ENCODE measurements around the gene MAPK4.
A peak's percentile ranks its signal among the peaks of the same experiment; 100 is the strongest.
"Not testable (repeated sequence)": the region's sequence is repeated elsewhere in the genome, so short reads cannot be mapped to it uniquely, and the experiment has no call there.

MAPK4 gene

DNA sequence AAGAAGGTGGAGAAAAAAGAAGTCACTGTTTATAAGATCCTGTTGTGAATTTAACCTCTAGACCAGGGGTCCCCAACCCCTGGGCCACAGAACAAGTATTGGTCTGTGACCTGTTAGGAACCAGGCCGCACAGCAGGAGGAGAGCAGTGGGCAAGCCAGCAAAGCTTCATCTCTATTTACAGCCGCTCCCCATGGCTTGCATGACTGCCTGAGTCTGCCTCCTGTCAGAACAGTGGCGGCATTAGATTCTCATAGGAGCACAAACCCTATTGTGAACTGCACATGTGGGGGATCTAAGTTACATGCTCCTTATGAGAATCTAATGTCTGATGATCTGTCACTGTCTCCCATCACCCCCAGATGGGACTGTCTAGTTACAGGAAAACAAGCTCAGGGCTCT lies 13.3 kb downstream of the MAPK4 start:
- not testable (repeated sequence) for DNase-seq

DNA sequence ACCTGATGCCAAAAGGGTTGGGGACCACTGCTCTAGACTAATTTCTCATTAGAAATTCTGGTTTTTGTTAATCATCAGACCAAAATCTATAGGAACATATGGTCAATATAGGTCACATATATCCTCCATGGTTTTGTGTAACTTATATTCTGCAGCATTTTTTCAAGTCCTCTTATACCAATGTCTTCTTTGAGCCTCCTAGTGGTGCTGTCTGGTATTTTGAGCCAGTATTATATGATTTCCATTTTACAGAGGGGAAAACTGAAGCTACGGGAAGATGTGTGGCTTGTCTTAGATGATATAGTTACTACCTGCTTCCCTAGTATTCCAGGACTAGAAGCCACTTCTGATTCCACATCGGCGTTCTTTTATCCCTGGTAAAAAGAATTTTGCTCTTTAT lies 13.8 kb downstream of the MAPK4 start:
- DNase-seq, result no peak

DNA sequence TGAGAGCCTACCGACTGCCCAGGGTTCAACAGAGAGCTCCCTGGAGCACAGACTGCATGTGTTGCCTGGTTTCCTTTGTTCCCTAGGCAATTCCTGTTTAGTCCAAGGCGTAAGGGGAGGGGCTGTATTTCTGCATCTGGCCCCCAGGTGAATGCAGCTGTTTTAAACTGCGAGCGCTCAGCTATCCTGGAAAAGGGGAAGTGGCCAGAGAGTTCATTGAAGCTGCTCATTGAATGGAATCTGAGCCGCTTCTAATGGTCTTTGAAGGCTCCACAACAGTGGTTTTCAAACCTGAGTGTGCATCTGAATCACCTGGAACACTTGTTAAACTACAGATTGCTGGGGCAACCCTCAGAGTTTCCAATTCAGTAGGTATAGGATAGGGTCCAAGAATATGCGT lies 18.1 kb downstream of the MAPK4 start:
- DNase-seq, result no peak

DNA sequence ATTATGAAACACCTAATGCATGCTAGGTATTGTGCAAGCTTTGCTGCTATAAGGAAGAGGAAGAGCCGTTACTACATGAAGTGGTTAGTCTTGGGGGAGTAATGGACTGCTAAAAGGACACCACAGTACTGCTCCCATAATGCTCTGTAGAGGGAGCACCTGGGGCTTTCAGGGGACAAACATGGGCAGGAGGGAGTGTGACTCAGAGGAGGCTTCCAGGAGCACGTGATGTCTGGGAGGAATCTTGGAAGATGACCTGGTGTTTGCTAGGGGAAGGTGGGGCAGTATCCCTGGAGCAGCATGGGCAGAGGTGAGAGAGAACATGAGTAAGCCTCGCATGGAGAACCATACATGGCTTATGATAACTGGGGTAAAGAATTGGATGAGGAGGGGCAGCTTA lies 18.8 kb downstream of the MAPK4 start:
- no peak for DNase-seq

DNA sequence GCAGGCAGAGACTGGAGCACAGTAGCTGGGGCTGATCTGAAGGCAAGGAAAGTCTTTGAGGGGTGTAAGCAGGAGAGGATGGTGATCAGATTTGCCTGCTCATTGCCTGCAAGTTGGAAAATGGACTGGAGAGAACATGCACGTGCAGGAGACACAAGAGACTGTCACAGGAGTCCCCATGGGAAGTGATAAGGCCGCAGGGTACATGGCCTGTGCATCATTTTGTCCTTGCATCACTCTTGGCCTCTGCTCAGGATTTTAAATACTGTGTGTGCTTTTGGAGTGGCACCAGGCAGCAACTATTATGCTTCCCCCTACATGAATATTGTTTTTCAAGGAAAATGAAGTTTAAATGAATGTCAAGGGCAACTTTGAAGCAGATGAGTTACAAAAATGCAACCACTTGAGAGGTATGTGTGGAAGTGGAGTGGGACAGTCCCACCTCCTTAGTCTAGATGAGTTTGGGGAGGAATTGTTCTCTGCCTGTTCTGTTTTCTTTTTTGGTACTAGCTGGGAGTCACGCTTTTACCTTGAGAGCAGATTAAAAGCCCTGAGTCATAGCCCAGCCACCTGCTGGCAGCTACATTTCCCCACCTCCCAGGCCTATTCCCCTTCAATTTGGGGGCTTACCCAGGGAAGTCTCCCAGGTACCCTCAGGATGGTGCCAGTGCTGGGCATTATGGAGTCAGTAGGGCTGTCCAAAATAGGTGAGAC lies 19.3 kb downstream of the MAPK4 start:
- no peak for DNase-seq

DNA sequence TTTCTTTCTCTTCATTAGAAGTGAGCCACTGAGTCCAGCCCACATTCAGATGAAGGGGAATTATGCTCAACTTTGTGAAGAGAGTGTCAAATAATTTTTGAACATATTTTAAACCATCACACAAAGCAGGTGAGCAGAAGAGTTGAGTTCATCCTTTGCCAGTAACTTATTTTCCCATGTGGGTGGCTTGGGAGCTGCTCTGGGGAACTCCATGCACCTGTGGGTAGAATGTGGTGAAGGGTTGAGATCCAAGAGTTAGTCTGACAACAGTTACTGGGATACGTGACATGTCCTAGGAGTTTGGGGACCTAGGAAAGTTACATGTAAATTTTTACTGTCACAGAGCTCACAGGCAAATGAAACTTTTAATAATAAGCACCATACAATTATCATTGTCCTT lies 21.6 kb downstream of the MAPK4 start:
- DNase-seq, result no peak

DNA sequence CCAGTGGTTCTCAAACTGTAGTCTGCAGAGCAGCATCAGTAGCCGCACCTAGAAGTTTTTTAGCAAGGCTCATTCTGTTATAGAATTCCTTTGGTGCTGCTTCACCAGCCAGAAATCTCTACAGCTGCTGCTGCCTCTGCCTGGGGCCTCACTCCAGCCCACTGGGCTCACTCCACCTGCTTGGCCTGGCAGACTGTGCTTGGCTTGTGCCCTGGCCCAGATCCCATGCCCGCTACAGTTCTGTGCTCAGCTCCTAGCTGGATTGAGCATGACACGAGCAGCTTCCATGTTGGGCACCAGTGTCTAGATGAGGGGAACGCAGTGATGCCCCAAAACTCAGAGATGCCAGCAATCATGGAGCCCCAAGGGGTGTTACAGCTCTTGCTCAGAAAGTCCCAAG lies 22.6 kb downstream of the MAPK4 start:
- DNase-seq, result peak in 4 of 58 donors; percentile 3 to 16 (median 7)

DNA sequence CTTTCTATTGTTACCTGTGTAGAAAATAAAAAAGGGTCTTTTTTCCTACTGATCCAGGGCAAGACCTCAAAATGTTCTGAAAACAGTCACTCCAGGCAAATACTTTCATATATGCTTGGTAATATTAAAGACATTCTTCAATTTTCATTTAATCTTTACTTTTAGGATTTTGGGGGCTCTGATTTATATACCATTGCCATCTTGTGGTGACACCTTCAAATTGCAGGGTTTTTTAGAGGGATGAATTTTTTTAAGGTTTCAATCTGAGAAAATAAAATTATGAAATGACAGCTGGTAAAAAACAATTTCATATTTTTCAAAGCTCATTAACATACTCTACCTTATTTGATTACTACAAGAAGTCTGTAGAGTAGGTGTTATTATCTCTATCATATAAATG lies 26.8 kb downstream of the MAPK4 start:
- no peak for DNase-seq

DNA sequence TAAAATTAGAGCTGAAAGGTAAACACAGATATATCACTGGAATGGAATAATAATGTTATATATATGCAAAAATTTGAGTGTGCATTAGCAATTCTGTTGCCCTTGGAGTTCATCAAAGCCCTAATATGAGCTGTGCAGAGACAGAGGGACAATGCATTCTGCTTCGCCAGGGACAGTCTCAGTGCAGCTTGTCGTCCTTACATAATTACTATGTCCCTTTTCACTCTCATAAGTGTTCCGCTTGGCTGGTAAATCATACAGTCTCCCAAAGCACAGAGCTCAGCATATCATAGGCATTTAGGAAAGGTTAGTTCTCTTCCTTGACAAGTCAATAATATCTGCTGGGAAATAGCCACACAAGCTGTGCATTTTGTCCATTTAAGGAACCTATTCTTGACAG lies 30.7 kb downstream of the MAPK4 start:
- no peak for DNase-seq

DNA sequence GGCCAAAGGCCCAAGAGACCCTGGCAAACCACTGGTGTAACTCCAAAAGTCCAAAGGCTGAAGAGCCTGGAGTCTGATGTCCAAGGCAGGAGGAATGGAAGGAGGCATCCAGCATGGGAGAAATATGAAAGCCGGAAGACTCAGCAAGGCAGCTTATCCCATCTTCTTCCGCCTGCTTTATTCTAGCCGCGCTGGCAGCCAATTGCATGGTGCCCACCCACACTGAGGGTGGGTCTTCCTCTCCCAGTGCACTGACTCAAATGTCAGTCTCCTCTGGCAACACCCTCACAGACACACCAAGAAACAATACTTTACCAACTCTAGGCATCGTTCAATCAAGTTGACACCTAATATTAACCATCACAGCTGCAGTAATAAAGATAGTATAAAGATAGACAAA lies 34.1 kb downstream of the MAPK4 start:
- DNase-seq, result no peak

DNA sequence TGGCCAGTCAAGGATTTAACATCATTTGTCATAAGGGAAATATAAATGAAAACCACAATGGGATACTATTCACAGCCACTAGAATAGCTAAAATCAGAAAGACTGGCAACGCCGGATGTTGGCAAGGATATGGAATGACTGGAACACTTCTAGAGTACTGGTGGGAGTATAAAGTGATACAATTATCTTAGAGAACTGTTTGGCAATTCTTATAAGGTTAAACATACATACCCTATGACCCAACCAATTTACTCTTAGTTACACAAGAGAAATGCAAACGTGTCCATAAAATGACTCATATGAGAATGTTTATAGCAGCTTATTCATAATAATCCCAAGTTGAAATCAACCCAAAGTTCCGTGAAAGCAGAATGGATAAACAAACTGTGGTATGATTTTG lies 35.1 kb downstream of the MAPK4 start:
- no peak for DNase-seq

DNA sequence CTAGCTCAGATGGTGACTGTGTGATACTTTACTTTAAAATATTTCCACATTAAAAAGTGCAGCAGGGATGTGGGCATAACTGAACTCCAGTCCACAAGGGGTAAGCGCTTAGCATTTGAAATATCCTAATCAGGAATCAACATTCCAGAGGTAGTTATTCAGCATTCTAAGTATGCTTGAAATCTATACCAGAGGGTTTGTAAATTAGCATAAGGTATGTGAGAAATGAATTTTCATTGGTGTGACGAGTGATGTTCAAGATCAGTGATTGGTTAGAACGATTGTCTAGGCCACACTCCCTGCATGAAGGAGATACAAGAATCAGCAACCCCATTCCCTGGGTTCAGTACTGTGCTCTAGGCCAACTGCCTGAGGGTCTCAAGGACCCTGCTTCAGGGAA lies 42.6 kb downstream of the MAPK4 start:
- DNase-seq, result no peak

DNA sequence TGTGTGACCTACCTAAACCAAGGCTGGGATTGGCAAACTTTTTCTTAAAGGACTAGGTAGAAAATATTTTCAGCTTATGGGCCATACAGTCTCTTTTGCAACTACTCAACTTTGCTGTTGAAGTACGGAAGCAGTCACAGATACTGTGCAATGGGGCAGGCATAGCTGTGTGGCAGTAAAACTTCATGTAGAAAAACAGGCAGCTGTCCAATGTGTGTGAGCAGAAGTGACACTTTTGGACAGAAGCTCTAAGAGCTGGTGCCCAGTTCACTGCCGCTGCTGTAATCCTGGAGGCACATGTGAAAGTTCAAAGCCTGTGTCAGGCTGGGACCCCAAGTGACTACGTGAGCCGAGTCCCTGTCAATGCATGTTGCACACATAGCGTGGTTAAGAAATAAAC lies 46.7 kb downstream of the MAPK4 start:
- DNase-seq, result no peak

DNA sequence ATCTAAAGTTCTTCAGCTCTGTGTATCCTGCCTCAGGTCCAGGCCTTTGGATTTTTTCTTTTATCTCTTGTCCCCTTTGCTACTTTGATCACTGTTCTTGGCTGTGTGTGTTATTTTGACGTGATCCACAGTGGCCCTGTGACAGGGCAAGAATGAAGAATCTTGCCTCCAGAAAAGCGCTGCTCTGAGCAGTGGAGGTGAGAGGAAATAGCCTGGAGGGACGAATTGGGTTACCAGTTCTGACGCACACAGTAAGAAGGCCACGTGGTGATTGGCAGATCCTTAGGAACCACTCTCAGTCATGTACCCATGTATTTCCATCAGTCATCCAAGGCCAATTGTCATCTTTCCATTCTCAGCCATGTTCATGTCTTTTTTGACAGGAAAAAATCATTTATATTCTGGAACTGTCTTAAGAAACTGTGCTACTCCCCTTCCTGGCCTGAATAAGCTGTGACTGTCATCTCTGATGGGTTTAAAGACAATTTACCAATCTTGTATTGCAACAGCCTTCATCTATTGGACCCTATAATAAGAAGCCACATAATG lies 47.6 kb downstream of the MAPK4 start:
- no peak for DNase-seq

DNA sequence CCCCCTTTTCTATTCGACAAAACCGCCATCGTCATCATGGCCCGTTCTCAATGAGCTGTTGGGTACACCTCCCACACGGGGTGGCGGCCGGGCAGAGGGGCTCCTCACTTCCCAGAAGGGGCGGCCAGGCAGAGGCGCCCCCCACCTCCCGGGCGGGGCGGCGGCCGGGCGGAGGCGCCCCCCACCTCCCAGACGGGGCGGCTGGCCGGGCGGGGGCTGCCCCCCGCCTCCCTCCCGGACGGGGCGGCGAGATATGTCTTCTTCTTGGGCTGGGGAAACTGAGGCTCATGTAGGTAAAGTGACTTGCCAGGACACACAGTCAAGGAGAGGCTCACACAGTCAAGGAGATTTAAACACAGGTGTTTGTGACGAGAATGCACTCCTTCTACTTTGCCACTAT lies 49.3 kb downstream of the MAPK4 start:
- DNase-seq, result not testable (repeated sequence)

DNA sequence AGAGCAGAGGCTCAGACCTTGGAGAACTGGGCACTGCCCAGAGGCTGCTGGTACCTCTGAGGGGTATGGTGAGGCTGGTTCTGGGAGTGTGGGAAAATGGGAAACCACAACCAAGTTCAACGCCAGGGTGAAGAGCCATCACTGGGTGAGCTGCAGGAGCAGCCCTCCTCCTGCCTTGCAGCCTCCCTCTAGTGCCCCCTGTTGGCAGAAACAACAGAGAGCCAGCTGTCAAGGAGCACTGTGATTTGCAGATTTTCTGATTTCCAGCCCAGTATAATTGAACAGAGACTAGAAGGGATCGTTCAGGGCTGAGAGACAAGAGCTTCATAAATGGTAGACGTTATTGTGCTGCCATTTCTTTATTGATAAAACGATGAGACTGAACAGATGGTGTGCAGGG lies 50.5 kb downstream of the MAPK4 start:
- DNase-seq, result no peak

DNA sequence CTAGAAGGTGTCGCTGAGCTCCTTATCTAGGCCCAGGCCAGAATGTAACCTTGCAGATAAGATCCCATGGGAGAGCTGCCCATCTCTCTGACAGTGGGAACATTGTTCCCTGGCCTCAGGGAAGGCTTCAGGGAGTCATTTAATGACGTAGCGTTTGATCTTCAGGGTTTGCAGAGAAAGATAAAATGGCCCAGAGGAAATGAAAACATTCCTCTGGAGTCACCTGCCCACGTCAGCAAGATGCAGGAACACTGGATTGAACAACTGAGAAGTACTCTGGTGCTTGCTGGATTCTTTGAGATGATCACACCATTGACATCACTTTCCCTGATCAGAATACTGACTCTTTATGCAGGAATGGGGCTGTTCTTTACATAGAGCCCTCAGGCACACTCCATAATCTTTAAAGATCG lies 51.6 kb downstream of the MAPK4 start:
- no peak for DNase-seq

DNA sequence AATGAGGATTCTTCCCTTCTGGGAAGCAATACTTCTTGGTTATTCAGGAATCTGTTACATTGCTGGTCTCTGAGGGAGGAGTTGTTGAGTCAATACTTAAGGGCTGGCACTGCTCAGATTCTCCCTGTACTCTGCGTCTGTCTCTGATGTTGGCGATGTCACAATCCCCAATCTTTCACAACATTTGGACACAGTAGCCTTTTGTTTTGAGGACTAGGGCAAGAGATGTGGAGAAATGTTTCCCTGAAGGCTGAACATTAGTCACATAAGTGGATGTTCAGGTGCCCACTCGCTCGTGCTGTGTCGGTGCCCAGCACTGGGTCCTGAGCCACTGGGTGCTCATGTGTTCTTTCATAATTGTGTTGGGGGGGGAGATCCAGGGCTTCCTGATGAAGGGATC lies 55.0 kb downstream of the MAPK4 start:
- DNase-seq, result peak in 3 of 58 donors; percentile 15 to 50 (median 40)

DNA sequence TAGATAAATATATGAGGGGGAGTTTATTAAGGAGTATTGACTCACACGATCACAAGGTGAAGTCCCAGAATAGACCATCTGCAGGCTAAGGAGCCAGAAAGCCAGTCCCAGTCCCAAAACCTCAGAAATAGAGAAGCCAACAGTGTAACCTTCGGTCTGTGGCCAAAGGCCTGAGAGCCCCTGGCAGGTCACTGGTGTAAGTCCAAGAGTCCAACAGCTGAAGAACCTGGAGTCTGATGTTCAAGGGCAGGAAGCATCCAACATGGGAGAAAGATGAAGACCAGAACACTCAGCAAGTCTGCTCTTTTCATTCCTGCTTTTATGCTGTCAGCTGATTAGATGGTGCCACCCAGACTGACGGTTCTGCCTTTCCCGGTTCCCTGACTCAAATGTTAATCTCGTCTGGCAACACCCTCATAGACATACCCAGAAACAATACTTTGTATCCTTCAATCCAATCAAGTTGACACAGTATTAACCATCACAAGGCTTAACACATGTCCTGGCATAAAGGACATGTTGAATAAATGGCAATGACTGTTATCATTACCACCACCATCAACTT lies 56.7 kb downstream of the MAPK4 start:
- no peak for DNase-seq

DNA sequence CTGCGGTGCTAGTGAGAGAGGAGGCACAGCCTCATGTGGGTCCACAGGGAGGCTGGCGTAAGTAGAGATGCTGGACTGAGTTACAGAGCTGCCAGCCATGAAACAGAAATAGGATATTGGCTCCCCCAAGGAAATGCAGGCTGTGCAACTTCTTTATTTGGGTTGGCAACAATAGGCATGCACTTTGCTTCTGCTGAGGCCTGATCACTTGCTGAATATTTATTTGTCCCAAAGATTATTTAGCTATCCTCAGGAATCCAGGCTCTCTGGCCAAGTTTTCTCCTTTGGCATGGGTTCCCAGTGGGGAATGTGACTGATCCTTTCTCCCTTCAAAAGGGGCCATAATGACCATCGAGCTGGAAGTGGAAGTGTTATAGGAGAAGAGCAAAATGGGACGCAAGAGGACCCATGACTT lies 60.0 kb downstream of the MAPK4 start:
- peak in 11 of 58 donors; percentile 20 to 76 (median 41) for DNase-seq

DNA sequence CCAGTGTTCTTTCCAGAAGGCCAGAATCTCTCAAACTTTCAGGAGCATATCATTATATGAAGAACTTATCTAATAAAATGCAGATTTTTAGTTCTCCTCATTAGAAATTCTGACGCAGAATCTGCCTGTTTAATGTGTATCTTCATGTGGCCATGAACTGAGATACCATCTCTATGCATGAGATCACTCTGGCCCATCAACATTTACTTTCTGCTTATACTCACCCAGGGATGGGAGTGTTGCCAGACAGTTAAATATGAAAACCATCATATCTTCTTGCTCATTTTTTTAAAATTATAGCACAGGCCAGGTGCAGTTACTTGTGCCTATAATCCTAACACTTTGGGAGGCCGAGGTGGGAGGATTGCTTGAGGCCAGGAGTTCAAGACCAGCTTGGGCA lies 60.4 kb downstream of the MAPK4 start:
- DNase-seq, result no peak

DNA sequence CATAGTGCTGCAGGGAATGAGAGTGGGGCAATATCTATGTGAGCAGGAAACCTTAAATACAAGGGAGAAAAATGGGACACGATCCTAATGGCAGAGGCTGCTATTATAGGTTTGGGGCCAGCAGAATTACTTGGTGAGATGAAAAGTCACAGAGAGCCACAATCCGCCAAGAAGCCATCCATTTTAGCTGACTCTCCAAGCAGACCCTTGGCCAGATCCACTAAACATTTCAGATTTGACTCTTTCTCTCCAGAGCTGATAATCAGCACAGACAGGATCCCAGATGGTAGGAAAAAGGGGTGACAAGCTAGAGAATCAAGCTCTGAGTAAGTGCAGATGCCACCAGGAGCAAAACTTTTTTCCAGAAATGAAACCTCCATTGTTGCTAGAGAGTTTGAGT lies 61.5 kb downstream of the MAPK4 start:
- DNase-seq, result no peak

DNA sequence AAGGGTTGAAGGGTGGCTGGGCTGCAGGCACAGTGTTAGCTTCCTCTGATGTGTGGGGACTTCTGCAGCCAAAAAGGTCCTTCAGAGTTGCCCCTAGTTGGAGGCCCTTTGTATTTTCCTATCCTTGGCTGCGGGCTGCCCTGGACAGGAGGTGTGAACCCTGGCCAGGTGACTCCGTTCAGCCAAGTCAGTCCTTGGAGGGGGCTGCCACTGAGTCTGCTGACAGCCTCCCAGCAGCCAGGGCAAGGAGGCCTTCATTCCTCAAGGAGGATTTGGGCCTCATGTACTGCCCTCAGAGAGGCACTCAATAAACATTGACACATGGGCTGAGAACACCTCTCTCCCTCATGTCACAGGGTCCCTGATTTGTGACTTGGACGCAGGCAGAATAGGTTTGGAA lies 62.4 kb downstream of the MAPK4 start:
- no peak for DNase-seq
